HUES64 (cell line): ENCODE measurements around the gene NID2.
A peak's percentile ranks its signal among the peaks of the same experiment; 100 is the strongest.

Experiments used
- H3K27ac ChIP-seq: 2 replicates; pipeline ENCODE4 v1.7.0; 2013; ENCODE audit warnings: low read depth, low read length, inconsistent platforms
- H3K27me3 ChIP-seq: 2 replicates; pipeline ENCODE4 v1.6.1; 2013; ENCODE audit warnings: mild to moderate bottlenecking, low read length; ENCODE audit not compliant: insufficient read depth
- H3K36me3 ChIP-seq: 2 replicates; pipeline ENCODE4 v1.6.1; 2013; ENCODE audit warnings: mild to moderate bottlenecking, low read length; ENCODE audit not compliant: insufficient read depth
- H3K4me1 ChIP-seq: 2 replicates; pipeline ENCODE4 v1.6.1; 2013; ENCODE audit warnings: mild to moderate bottlenecking, low read length, moderate library complexity; ENCODE audit not compliant: insufficient read depth
- H3K4me3 ChIP-seq: 2 replicates; pipeline ENCODE4 v1.5.1; 2013; ENCODE audit warnings: mild to moderate bottlenecking, low read length, moderate library complexity
- H3K9ac ChIP-seq: 2 replicates; pipeline ENCODE4 v1.6.1; 2013; ENCODE audit warnings: mild to moderate bottlenecking, low read depth, low read length
- H3K9me3 ChIP-seq: 2 replicates; pipeline ENCODE4 v1.6.1; 2013; ENCODE audit warnings: low read depth, low read length; ENCODE audit not compliant: insufficient read depth
- WGBS: fragments of 150-250, 120-280 bp; methylation state at CpG from one replicate; pipeline ENCODE4 v1.1.7; 2013; ENCODE audit warnings: missing lambda C conversion rate; 5-methylcytosine and 5-hydroxymethylcytosine counted together

The NID2 gene

DNA sequence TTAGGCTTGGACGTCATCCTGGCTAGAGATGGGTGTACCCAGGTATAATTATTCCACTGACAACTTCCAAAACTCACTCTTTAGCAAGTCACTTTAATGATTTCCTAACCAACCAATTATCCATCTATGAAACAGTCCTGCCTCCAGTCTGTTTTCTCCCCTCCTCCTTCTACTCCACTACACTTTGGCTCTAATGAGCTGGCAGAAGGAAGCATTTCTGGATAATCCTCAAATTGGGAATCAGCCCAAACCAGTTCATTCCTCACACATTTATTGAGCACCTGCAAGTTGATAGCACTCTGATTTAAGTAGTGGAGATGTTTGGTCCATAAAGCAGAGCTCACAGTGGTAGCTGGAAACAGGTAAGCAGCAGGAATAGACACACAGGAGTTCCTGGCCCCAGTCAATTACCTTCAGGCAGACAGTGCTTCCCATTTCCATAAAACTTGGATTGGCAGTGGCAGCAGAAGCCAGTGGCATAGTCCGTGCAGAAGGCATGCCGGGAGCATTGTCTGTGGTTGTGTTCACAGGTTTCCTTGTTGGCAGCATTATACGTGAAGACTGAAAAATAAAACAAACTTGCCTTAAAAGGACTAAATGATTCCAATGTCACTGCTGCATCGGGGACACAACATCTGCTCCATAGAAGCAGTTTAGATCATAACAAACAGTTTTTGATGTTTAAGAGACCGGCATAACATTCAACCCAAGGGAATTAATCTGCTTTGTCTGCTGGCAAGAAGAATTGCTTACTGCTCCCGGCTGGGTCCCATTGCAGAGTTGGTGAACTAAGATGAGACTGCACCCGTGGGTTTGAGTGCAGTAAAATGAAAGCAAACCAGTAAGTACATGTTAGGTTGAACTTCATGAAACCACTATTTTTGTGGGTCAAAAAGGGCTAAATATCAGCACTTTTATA lies 26.2 kb downstream of the NID2 start:
- Histone ChIP-seq H3K36me3 (0 out of 2 replicates have a peak, but pooled peaks cover 4% of the 10 kb centered on the region), H3K9ac (no peak overlapping the region), H3K4me3 (no peak overlapping the region), H3K4me1 (no peaks in the 10 kb centered on the region), H3K27ac (no peak overlapping the region), H3K9me3 (no peaks in the 10 kb centered on the region), H3K27me3 (no peaks in the 10 kb centered on the region)
- WGBS, result 78% methylated on average over 8 of the region's 8 CpGs

DNA sequence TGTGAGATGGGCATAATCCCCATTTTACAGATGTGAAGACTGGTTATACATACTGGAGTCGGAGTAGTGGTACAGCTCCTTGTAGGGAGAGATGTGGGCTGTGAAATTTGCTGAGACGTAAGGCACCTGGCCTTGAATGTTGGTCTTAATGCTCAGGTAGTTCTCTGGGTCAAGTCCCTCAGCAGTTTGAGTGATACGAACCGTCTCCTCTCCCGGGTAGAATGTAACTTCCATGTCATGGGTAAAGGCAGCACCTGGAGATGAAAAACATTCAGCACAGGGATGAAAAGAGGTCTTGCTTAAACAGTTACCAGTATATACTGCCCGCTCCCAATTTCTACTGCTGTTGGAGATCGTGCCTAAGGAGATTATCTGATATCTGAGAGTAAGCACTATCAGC lies 28.3 kb downstream of the NID2 start:
- Histone ChIP-seq H3K4me3 (no peak overlapping the region), H3K27ac (no peak overlapping the region), H3K36me3 (0 out of 2 replicates have a peak, but pooled peaks cover 4% of the 10 kb centered on the region), H3K9ac (no peak overlapping the region), H3K27me3 (no peaks in the 10 kb centered on the region), H3K4me1 (no peaks in the 10 kb centered on the region), H3K9me3 (no peaks in the 10 kb centered on the region)
- 97% methylated on average over 7 of the region's 7 CpGs for WGBS

DNA sequence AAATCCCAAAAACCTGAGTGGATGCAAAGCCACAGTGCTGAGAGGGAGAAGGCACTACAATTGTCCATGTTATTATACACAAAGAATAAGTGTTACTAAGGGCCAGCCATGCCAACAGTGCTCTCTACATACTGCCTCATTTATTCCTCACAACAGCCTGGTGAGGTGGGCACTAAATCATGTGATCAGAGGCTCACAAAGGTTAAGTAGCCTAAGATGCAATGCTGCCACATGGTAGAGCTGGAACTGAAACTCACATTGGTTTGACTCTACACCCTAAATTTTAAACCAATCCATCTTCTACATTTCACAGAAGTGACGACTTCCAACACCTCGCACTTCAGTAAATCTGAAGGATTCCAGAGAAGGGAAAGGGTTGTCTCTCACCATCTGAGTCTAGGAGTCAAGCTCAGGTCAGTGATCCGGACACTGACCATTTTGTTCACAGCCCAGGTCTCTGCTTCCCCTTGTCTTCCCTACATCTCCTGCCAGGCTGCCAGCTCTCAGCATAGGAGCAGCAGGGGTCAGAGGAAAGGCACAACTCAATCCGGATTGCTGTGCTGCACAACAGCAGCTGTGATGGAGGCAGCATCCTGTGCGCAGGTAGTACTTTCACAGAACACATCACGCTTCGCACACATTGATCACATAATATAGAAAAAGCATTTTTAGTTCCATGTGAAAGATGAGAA lies 29.6 kb downstream of the NID2 start:
- H3K27ac ChIP-seq, result no peak overlapping the region
- 88% methylated on average over 6 of the region's 7 CpGs for whole genome bisulfite sequencing

DNA sequence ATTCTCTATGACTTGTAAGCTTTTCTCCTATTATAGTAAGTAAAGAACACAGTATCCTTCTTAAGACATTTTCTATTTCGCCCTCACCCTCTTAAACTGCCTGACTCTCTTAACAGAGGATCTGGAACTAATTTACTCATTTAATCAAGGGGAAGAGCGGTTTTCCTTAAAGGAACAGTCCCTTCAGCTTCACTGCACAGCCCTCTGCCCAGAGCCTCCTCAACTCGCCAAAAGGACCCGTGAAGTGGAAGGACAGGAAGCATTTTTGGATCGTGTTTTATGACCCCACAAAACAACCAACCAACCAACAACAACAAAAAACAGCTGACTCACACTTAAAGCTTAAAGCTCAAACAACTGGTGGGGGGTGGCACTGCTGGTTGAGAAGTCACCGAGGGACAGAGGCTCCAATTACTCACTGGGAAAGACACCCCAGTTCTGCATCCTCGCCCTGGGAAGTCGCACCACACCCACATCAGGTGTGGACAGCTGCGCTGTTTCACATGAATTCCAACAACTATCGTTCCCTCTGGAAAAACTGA lies 35.7 kb downstream of the NID2 start:
- no peaks in the 10 kb centered on the region for H3K27me3 ChIP-seq
- H3K36me3 ChIP-seq, result no peaks in the 10 kb centered on the region
- no peaks in the 10 kb centered on the region; the same call in 1 of the 2 replicates for H3K9me3 ChIP-seq
- 73% methylated on average over 9 of the region's 10 CpGs for WGBS
- H3K27ac ChIP-seq, result no peak overlapping the region
- H3K4me1 ChIP-seq, result peaks cover 9% of the 10 kb centered on the region
- no peak overlapping the region for H3K4me3 ChIP-seq
- H3K9ac ChIP-seq, result peak overlapping the region; percentile 19; the same call in 1 of the 2 replicates

More for the DNA sequence above, 29.6 kb downstream of the NID2 start:
- H3K4me1 ChIP-seq, result no peaks in the 10 kb centered on the region
- 0 out of 2 replicates have a peak, but pooled peaks cover 4% of the 10 kb centered on the region for H3K36me3 ChIP-seq
- no peak overlapping the region for H3K4me3 ChIP-seq
- no peaks in the 10 kb centered on the region for H3K27me3 ChIP-seq
- no peak overlapping the region for H3K9ac ChIP-seq
- no peaks in the 10 kb centered on the region; the same call in 1 of the 2 replicates for H3K9me3 ChIP-seq

DNA sequence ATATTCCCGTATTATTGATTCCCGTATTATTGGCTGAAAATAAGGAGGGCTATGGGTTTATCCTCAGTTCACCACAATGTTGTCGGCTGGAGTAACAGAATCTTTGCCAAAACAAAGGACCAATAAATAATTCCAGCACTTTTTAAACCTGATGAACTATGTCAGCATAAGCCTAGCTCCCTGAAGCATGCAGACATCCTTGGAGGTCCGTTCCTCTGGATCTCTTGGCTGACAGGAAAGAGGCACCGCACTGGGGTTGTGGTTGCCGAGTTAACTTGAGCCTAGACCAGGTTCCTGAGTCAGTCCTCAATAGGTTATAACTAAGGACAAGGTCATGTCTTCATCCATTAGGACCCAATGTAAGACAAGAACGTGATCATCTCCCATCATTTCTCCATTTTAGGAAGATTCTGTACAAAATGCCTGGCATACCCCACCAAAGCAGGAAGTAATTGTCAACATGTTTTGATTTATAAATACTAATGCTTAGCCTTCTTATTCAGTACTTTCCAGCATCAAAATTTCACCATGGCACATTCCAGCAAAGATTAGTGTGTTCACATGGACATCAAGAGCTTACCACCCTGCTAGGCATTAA lies 36.6 kb downstream of the NID2 start:
- 81% methylated on average over 7 of the region's 7 CpGs for WGBS
- Histone ChIP-seq H3K36me3 (no peaks in the 10 kb centered on the region), H3K4me1 (peaks cover 9% of the 10 kb centered on the region), H3K9me3 (no peaks in the 10 kb centered on the region; the same call in 1 of the 2 replicates), H3K9ac (no peak overlapping the region), H3K27ac (no peak overlapping the region), H3K27me3 (no peaks in the 10 kb centered on the region), H3K4me3 (no peak overlapping the region)

DNA sequence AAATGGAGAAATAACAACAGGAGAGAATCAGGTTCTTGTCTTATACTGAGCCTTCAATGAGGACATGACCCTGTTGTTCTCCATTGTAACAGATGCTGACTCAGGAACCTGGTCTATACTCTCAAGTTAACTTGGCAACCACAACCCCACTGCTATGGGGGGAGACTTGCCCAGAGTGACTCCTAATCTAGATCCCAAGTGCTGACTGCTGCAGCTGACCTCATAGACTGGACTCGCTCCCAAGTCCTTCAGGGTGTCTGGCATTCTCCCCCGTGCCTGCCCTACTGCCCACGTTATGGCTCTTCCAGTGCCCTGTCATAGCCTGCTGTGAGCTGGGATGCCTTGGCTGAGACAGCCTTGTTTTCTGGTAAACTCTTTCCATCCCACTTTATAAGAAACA lies 37.1 kb downstream of the NID2 start:
- WGBS, result 93% methylated on average over 3 of the region's 3 CpGs
- no peak overlapping the region for H3K4me3 ChIP-seq
- H3K27me3 ChIP-seq, result no peaks in the 10 kb centered on the region
- no peak overlapping the region for H3K9ac ChIP-seq
- H3K4me1 ChIP-seq, result peaks cover 9% of the 10 kb centered on the region
- H3K9me3 ChIP-seq, result no peaks in the 10 kb centered on the region; the same call in 1 of the 2 replicates
- no peak overlapping the region for H3K27ac ChIP-seq
- no peaks in the 10 kb centered on the region for H3K36me3 ChIP-seq

DNA sequence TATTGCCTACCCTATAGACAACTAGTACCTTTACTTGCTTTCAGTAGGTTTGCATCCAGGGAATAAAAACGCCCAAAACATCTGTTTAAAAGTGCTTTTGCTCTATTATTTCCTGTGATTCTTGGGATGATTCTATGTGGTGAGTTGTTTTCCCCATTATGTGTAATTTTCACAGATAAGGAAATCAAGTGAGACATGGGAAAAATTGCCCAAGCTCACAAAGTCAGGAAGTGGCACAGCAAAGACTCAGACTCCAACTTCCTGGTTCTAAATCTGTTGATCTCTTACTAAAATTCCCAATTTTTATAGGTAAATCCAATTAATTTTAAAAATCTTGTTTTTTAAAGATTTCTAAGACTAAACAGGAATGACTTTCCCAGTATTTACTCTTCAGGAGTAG lies 39.0 kb downstream of the NID2 start:
- no peak overlapping the region for H3K27ac ChIP-seq

DNA sequence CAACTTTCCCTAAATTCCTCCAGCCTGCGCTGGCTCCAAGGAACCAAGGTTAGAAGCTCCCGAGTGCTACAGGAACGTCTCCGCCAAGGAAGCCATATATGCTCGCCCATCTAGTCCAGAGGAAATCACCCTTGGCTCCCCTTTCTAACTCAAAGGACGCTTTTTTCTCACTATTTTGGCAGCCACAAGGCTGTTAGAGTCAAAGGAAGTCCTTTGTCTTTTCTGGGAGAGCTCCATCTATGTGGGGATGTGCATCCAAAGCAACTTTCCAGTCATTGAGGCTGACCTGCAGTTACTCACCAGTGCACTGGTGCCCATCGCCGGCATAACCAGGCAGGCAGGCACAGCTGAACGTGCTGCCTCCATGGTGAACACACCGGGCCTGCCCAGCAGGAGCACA lies 42.0 kb downstream of the NID2 start:
- H3K9ac ChIP-seq, result no peak overlapping the region
- H3K4me3 ChIP-seq, result no peak overlapping the region
- no peaks in the 10 kb centered on the region for H3K27me3 ChIP-seq
- peaks cover 5% of the 10 kb centered on the region; the same call in 1 of the 2 replicates for H3K9me3 ChIP-seq
- peaks cover 2% of the 10 kb centered on the region for H3K4me1 ChIP-seq
- no peaks in the 10 kb centered on the region for H3K36me3 ChIP-seq
- no peak overlapping the region for H3K27ac ChIP-seq
- WGBS, result 94% methylated on average over 10 of the region's 10 CpGs

More for the DNA sequence above, 39.0 kb downstream of the NID2 start:
- Histone ChIP-seq H3K4me3 (no peak overlapping the region), H3K27me3 (no peaks in the 10 kb centered on the region), H3K4me1 (peaks cover 9% of the 10 kb centered on the region), H3K9ac (no peak overlapping the region), H3K9me3 (no peaks in the 10 kb centered on the region; the same call in 1 of the 2 replicates), H3K36me3 (no peaks in the 10 kb centered on the region)
- WGBS, result 80% methylated on average over 1 of the region's 1 CpG

DNA sequence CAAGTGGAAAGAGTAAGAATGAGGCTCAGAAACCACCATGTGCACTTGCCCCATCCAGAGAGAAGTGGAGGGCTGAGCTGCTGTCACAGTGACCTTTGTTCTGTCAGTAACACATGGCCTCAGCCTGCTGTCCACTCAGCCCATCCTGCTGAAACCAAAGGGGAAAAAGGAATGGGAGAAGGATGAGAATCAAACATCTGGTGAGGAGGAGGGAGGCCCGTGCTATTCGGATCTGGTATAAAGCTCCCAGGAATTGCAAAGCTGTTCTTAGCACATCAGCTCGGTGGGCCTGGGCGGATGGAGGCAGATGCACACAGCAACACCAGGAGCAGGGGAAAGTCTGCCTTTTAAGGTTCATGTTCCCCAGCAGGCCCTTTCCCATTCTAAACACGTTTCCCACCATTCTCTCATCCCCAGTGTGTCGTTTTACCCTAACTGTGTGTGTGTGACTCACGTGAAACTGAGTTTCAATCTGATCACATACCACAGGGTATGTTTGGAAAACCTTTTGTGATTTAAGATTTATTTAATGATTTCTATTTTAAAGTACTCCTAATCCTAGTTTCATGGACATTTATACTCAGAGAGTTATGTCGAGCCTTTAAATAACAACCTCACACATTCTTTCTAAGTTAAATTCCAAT lies 42.7 kb downstream of the NID2 start:
- H3K4me3 ChIP-seq, result no peak overlapping the region
- H3K27me3 ChIP-seq, result no peaks in the 10 kb centered on the region
- H3K36me3 ChIP-seq, result no peaks in the 10 kb centered on the region
- H3K9me3 ChIP-seq, result peaks cover 5% of the 10 kb centered on the region; the same call in 1 of the 2 replicates
- H3K4me1 ChIP-seq, result peaks cover 10% of the 10 kb centered on the region
- H3K9ac ChIP-seq, result no peak overlapping the region
- 91% methylated on average over 7 of the region's 8 CpGs for WGBS
- H3K27ac ChIP-seq, result no peak overlapping the region

DNA sequence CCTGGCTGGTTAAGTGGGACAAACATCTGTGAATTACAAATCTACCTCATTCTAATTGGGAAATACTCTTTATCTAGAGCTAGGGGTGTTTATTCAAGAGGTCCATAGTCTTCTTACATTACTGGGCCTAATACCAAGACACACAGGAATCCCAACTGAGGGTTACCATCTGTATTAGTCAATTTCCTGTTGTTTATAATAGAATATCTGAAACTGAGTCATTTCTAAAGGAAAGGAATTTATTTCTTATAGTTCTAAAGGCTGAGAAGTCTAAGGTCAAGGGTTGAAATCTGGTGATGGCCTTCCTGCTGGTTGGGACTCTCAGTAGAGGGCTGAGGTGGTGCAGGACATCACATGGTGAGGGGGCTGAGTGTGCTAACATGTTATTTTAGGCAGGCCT lies 43.5 kb downstream of the NID2 start:
- no peak overlapping the region for H3K27ac ChIP-seq
- H3K9me3 ChIP-seq, result peaks cover 5% of the 10 kb centered on the region; the same call in 1 of the 2 replicates
- no peak overlapping the region for H3K9ac ChIP-seq
- no peak overlapping the region for H3K4me3 ChIP-seq
- no peaks in the 10 kb centered on the region for H3K36me3 ChIP-seq
- H3K27me3 ChIP-seq, result no peaks in the 10 kb centered on the region
- H3K4me1 ChIP-seq, result peaks cover 18% of the 10 kb centered on the region
